GM12801 (cell line): ENCODE data around the gene FXYD7.

Source experiments
- CTCF ChIP-seq: IDR thresholded peaks from one replicate; pipeline ENCODE4 v1.5.1; 2011; ENCODE audit warnings: control low read depth; ENCODE audit not compliant: insufficient read length; ENCODE audit errors: extremely low read depth

FXYD7 gene

GRCh38 chr19:35162471-35163326, 19.6 kb downstream of the FXYD7 start:
- TF ChIP-seq CTCF, result no peak

GRCh38 chr19:35164418-35164817, 21.4 kb downstream of the FXYD7 start:
- TF ChIP-seq CTCF, result no peak

GRCh38 chr19:35165200-35166058, 22.4 kb downstream of the FXYD7 start:
- TF ChIP-seq CTCF, result no peak

- TF ChIP-seq CTCF, result no peak
Observed at GRCh38 chr19:35166100-35167063, 23.3 kb downstream of the FXYD7 start.

- no peak for TF ChIP-seq CTCF
Observed at GRCh38 chr19:35167251-35168119, 24.4 kb downstream of the FXYD7 start.

- TF ChIP-seq CTCF, result no peak
Observed at GRCh38 chr19:35168196-35168595, 25.1 kb downstream of the FXYD7 start.
